ACHN (cell line): ENCODE results near the gene DHRS13.
A peak's percentile ranks its signal among the peaks of the same experiment; 100 is the strongest.
"Not testable (repeated sequence)": the region's sequence is repeated elsewhere in the genome, so short reads cannot be mapped to it uniquely, and the experiment has no call there.

Experiments
- DNase-seq: peaks from one replicate; pipeline ENCODE4 v3.0.0-alpha.2; 2015
- in situ Hi-C: cut with HindIII; loops from 2 replicates; pipeline ENCODE4 v1.10.0; 2017; ENCODE audit warnings: low sequenced_read_pairs, low pct_ligation_motif_present, low pct_unique_long_range_greater_than_20kb

DHRS13 gene

GRCh38 chr17:28907709-28908475 lies 5.0 kb upstream of the DHRS13 start:
- in situ Hi-C loops: no loop called here
- no peak for DNase-seq

GRCh38 chr17:28906706-28907438 lies 4.0 kb upstream of the DHRS13 start:
- no peak for DNase-seq
- in situ Hi-C loops: no loop called here

GRCh38 chr17:28906276-28906675 lies 3.4 kb upstream of the DHRS13 start:
- DNase-seq: no peak
- in situ Hi-C loops: no loop called here

GRCh38 chr17:28904800-28905199 lies 1.9 kb upstream of the DHRS13 start:
- DNase-seq: no peak
- in situ Hi-C loops: no loop called here

GRCh38 chr17:28903546-28903841 lies 615 bp upstream of the DHRS13 start:
- DNase-seq, in situ Hi-C loops: not testable (repeated sequence)

GRCh38 chr17:28901866-28902818 lies 737 bp downstream of the DHRS13 start:
- DNase-seq: peak; percentile 61
- in situ Hi-C loops: no loop called here

GRCh38 chr17:28900986-28901726 lies 1.7 kb downstream of the DHRS13 start:
- no peak for DNase-seq
- in situ Hi-C loops: no loop called here

- in situ Hi-C loops: no loop called here
- no peak for DNase-seq
Observed at GRCh38 chr17:28899212-28899815, 3.6 kb downstream of the DHRS13 start.

GRCh38 chr17:28898527-28898955 lies 4.3 kb downstream of the DHRS13 start:
- in situ Hi-C loops: no loop called here
- no peak for DNase-seq

GRCh38 chr17:28897769-28898526 lies 4.9 kb downstream of the DHRS13 start:
- in situ Hi-C loops: no loop called here
- DNase-seq: no peak

- peak; percentile 52 for DNase-seq
- in situ Hi-C loops: no loop called here
Observed at GRCh38 chr17:28896884-28897768, 5.8 kb downstream of the DHRS13 start, which contains the start of gene FLOT2. Gene FLOT2, minus strand, starts transcription at chr17:28897733. Its CDS starts 159 bp downstream, at chr17:28897574.

- DNase-seq: no peak
- in situ Hi-C loops: no loop called here
Observed at GRCh38 chr17:28896491-28896883, 6.4 kb downstream of the DHRS13 start.

- in situ Hi-C loops: no loop called here
- DNase-seq: no peak
Observed at GRCh38 chr17:28895794-28896447, 7.0 kb downstream of the DHRS13 start.

- DNase-seq, in situ Hi-C loops: not testable (repeated sequence)
Observed at GRCh38 chr17:28893248-28894183, 9.4 kb downstream of the DHRS13 start.

- no peak for DNase-seq
- in situ Hi-C loops: no loop called here
Observed at GRCh38 chr17:28892024-28892423, 10.9 kb downstream of the DHRS13 start.
